ENCODE results near the gene YIF1A.
"Not testable (repeated sequence)": the region's sequence is repeated elsewhere in the genome, so short reads cannot be mapped to it uniquely, and the experiment has no call there.

The YIF1A gene

DNA sequence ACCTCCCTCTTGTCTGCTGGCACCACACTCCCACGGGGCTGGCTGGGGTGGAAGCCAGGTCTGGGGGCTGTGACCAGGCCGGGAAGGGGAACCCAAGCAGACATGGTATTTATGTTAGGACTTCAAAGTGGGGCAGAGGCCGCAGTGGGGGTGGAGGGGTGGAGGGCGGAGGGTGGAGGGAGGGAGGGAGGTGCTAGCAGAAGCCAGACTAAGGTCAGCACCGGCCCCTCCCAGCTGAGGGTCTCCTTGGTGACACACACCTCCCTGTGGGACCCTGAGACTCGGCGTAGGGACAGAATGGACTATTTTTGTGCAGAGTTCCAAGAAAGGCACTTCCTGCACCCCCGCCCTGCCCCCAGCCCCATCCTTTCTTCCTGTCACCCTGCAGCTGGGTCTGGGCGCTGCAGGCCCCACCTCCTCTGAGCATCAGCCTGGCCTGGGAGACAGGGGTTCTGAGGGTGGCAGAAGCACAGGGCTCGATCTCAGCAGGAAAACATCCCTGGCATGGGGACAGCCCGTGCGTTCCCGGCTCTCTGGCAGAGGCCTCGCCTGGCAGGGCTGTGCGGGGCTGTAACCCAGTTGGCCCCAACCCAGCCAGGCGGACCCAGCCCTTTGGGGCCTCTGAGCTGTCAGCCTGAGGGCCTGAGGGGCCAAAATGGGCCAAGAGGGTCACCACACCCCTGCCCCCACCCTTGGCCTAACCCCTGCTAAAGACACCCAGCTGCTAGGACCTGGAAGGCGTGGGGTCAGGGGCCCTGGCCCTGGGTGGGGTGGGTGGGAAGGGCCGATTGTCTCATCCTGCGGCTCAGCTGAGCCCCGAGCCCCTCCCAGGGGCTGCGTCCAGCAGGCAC lies 37.5 kb upstream of the YIF1A start:
- H3K4me3 ChIP-seq (ENCODE audit: low read depth, low read length) = no peak overlapping the region
- no peak for DNase-seq (ENCODE audit: low read depth)

- no peak for DNase-seq (ENCODE audit: low read depth)
- H3K4me3 ChIP-seq (ENCODE audit: low read depth, low read length) = no peak overlapping the region
These were observed 36.3 kb upstream of the YIF1A start for GRCh38 chr11:66325263-66325671.

- no peak for DNase-seq (ENCODE audit: low read depth)
- no peak overlapping the region for H3K4me3 ChIP-seq (ENCODE audit: low read depth, low read length)
These were observed 35.7 kb upstream of the YIF1A start for GRCh38 chr11:66324664-66325063.

- H3K4me3 ChIP-seq (ENCODE audit: low read depth, low read length) = no peak overlapping the region
- no peak for DNase-seq (ENCODE audit: low read depth)
These were observed 34.7 kb upstream of the YIF1A start for GRCh38 chr11:66323684-66324083.

DNA sequence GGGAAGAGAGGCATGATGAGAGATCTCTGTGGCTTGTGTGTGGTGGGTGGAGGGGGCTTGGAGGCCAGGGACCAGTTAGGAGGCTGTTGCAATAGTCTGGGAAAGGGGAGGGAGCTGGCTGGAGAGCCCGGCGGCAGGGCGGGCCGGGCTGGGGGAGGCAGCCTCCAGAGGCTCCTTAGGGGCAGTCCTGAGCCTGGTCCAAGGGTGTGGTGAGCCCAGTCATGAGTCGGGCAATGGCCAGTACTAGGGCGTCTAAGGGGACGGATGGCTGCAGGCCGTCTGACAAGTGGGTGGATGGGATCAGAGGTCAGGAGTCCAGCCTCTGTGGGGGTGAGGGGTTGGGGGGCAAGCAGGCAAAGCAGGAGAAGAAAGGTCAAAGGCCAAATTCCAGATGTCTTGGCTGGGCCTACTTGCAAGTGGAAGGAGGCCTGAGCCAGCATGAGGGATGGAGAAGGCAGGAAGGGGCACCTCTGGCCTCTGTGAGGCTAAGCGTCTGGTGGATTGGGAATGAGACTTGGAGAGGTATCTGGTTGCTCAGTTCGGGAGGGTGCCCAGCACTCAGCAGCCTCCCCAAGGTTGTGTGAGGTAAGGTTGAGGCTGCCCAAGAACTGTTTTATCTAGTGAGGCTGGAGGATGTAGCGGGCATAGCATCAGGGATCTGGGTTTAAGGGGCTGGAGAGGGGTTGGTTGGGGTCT lies 33.9 kb upstream of the YIF1A start:
- no peak for DNase-seq (ENCODE audit: low read depth)
- H3K4me3 ChIP-seq (ENCODE audit: low read depth, low read length) = no peak overlapping the region

DNA sequence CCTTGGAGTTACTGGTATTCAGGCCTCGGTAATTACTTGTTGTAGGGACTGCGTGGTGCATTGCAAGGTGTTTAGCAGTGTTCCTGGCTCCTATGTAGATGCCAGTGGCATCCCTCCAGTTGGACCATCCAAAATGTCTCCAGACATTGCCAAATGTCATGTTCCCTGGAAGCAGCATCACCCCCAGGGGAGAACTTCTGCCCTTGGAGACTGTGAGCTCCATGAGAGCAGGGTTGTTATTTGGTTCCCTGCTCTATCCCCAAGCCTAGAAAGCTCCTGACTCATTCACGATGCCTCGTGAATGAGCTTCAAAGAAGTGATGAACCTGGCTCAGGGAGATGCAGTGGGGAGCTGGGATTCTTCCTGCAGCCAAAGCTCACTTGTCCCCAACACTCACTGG lies 32.7 kb upstream of the YIF1A start:
- H3K4me3 ChIP-seq (ENCODE audit: low read depth, low read length) = no peak overlapping the region
- DNase-seq (ENCODE audit: low read depth) = no peak

GRCh38 chr11:66320748-66321147 lies 31.8 kb upstream of the YIF1A start:
- not testable (repeated sequence) for DNase-seq (ENCODE audit: low read depth)

GRCh38 chr11:66320289-66320688 lies 31.3 kb upstream of the YIF1A start:
- not testable (repeated sequence) for DNase-seq (ENCODE audit: low read depth); H3K4me3 ChIP-seq (ENCODE audit: low read depth, low read length)

More at GRCh38 chr11:66320748-66321147, 31.8 kb upstream of the YIF1A start:
- not testable (repeated sequence) for H3K4me3 ChIP-seq (ENCODE audit: low read depth, low read length)

DNA sequence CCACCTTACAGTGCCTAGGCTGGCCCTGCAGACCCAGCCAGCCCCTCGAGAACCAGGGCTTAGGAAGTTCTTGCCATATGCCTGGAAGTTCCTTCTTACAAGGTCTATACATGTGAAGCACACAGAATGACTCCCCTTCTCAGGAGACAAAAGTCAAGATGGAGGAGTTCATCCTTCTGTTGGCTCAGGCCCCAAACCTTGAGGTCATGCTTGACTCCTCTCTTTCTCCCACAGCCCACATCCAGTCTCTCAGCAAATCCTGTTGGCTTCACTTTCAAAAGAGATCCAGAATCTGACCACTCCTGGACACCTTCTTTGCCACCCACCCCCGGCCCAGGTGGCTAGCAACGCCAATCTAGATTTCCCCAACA lies 29.6 kb upstream of the YIF1A start:
- DNase-seq (ENCODE audit: low read depth) = no peak
- no peak overlapping the region for H3K4me3 ChIP-seq (ENCODE audit: low read depth, low read length)

- no peak overlapping the region for H3K4me3 ChIP-seq (ENCODE audit: low read depth, low read length)
- peak; percentile 91 for DNase-seq (ENCODE audit: low read depth)
These were observed 29.0 kb upstream of the YIF1A start for GRCh38 chr11:66317723-66318599.

DNA sequence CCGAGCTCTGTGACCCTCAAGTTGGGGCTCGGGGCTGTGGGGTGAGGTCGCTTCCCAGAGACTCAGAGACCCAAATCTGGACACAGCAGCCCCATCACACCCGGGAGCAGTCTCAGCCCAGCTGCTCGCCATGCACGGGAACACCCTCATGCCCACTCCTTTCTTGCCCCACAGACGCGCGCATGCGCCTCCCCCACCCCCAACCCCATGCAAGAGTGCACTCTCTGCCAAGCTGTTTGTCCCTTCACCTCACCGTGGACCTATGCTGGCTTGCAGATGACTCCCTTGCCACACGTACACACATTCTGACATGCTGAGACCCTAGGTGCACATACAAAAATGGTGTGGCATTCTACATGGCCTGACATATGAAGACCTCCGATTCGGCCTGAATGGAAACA lies 28.4 kb upstream of the YIF1A start:
- H3K4me3 ChIP-seq (ENCODE audit: low read depth, low read length) = no peak overlapping the region
- peak; percentile 65 for DNase-seq (ENCODE audit: low read depth)

- DNase-seq (ENCODE audit: low read depth) = peak; percentile 84
- H3K4me3 ChIP-seq (ENCODE audit: low read depth, low read length) = peak within 1 kb of the TSS; percentile 62
These were observed 27.9 kb upstream of the YIF1A start, which contains the start of gene CD248 for GRCh38 chr11:66316849-66317251. Gene CD248 (minus strand): TSS chr11:66317044. CDS start chr11:66317027, 17 bp downstream.

DNA sequence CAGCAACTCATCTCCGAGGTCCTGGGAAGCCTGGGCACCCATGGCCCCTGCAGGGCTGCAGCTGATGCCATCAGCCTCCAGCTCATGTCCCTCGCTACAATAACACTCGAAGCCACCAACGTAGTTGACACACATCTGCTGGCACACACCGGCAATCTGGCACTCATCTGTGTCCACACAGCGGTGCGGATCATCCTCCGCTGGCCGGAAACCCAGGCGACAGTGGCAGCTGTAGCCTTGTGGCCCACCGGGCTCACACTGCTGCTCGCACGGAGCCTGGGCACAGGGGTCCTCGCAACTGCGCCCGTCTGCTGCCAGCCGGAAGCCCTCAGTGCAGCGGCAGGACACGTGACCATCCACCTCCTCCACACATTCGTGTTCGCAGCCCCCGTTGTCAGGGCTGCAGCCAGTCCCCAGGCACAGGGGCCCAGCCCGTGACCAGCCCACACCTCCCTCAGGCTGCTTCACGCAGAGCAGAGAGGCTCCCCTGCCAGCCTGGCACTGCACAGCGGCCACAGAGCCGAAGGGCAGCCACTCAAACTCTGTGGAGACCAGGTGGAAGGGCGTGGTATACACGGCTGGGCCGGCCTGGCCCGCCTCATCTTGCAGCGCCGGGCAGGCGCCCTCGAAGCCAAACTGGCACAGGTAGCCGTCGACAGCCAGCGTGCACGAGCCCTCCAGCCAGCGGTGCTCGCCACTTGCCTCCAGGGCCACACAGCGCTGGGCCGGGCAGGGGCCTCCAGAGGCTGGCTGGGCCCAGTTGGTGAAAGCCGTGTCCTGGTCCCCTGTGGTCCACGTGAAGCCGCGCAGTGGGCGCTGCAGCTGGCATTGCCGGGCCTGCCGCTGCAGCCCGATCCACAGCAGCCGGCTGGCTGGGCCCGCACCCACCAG lies 27.2 kb upstream of the YIF1A start:
- peak overlapping the region; percentile 62 for H3K4me3 ChIP-seq (ENCODE audit: low read depth, low read length)
- no peak for DNase-seq (ENCODE audit: low read depth)

DNA sequence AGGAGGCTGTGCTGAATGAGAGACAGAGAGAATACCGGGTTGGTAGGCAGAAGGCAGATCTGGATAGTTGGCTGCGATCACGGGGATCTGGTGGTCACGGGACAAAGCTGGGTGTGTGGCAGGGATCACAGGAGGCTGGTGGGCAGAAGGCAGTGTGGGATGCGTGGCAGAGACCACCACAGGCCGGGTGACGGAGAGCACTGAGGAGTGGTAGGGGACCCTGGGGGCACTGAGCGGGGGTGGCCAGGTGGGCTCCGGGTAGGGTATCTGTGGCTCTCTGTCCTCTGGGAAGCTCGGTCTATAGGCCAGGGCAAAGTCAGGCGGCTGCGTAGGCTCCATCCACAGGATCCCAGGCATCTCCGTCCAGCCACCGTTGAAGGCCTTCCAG lies 26.5 kb upstream of the YIF1A start:
- DNase-seq (ENCODE audit: low read depth) = no peak
- H3K4me3 ChIP-seq (ENCODE audit: low read depth, low read length) = peak overlapping the region; percentile 62

DNA sequence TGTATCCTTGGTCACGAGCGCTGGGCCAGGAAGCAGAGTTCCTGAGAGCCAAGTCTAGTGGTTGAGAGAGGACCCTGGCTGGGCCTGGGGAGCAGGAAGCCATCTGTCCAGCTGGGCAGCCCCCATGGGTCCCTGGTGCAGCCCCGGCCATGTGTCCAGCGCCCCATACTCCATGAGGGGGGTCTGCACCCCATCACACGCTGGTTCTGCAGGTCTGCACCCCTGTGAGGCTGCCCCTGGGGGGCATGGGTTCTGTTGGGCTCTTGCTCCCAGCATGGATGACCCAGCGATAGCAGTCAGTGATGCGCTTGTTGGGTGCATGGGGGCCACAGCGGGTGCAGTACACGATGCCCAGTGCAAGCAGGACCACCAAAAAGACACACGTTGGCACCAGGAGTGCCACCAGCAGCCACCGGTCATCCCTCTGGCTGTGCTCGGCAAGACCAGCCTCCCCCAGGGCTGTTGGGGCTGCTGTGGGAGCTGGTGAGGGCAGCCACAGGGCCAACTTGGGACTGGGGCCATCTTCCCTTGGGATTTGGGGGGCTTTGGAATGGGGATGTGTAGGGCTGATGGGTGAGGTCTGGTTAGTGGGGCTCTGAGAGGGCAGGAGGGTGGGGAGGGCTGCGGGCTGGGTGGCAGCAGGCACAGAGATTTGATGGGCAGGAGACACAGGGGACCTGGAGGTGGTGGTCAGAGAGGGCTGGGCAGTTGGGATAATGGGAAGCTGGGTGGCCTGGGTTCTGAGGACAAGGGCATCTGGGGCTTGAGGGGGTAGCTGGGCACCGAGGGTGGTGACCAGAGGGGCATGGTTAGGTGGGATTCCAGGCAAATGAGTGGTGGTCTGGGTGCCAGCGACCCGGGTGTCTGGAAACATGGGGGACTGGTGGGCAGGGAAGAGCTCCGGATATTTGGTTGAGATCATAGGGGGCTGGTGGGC lies 25.9 kb upstream of the YIF1A start:
- H3K4me3 ChIP-seq (ENCODE audit: low read depth, low read length) = peak overlapping the region; percentile 62
- DNase-seq (ENCODE audit: low read depth) = no peak

DNA sequence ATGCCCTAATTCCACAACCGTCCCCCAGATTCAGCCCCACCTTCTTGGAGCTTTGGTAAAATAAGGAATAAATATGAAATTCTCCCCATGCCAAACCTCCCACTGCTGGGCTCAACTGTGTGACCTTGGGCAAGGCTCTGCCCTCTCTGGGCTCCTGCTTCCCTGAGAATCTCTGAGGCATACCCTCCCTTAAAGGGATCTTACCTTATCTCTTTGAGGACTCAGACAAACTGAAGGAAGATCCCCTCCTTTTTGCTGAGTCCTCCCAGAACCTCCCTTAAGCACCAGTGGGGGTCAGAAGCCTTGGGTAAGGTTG lies 25.2 kb upstream of the YIF1A start:
- DNase-seq (ENCODE audit: low read depth) = no peak
- H3K4me3 ChIP-seq (ENCODE audit: low read depth, low read length) = peak overlapping the region; percentile 62

- peak overlapping the region; percentile 62 for H3K4me3 ChIP-seq (ENCODE audit: low read depth, low read length)
- DNase-seq (ENCODE audit: low read depth) = no peak
These were observed 24.6 kb upstream of the YIF1A start for GRCh38 chr11:66313321-66314185.

Measured in skeletal muscle cell (primary cell).